Prostate gland (tissue), 2 donors: Measurements from ENCODE around the gene PIGM.

Source experiments
- CTCF ChIP-seq, 4 experiments: fragments of 200-600 bp in 2 of 4; fragments of 450-650 bp in 2 of 4; sonication (generic) in 2 of 4; IDR thresholded peaks; 1 replicate in 3 of 4; 2 replicates in 1 of 4; pipeline ENCODE4 v1.5.1; 2016 to 2019; ENCODE audit warnings: antibody characterized with exemption in 4 of 4, mild to moderate bottlenecking in 2 of 4, moderate library complexity in 2 of 4
- POLR2A ChIP-seq: fragments of 450-650 bp; IDR thresholded peaks from one replicate; pipeline ENCODE4 v1.6.1; 2016; ENCODE audit warnings: antibody characterized with exemption, mild to moderate bottlenecking

- TF ChIP-seq CTCF (IDR thresholded peaks at IDR 0.05) (no peak), POLR2A (no peak)
Measured at GRCh38 chr1:159982280-159982679, 49.5 kb downstream of the PIGM start.
